Spleen (tissue), 11 donors: ENCODE measurements around the gene TSPO2. TPM values are rescaled to one million over a fixed set of nuclear protein-coding genes. Genes with fewer than 3 reads are reported as not detected.

Experiments
- DNase-seq: peaks from one replicate; pipeline ENCODE4 v3.0.0-alpha.2; 2020
- H3K27ac ChIP-seq, 8 donors: fragments of 200-600 bp; sonication (generic) in 7 of 8; 1 replicate in 4 of 8; 2 replicates in 4 of 8; pipeline versions ENCODE4 v1.5.0 to v1.8.0; 2016 to 2021; ENCODE audit warnings: inconsistent platforms in 4 of 8, mild to moderate bottlenecking in 4 of 8, moderate library complexity in 1 of 8
- H3K27me3 ChIP-seq, 7 donors: fragments of 200-600 bp; sonication (generic) in 6 of 7; replicated peaks in 1 of 7; 1 replicate in 4 of 7; 2 replicates in 3 of 7; pipeline versions ENCODE4 v1.5.0 to v1.8.0; 2016 to 2021; ENCODE audit warnings: inconsistent platforms in 3 of 7, mild to moderate bottlenecking in 1 of 7
- H3K36me3 ChIP-seq, 6 donors: fragments of 200-600 bp; sonication (generic) in 5 of 6; 1 replicate in 4 of 6; 2 replicates in 2 of 6; pipeline versions ENCODE4 v1.5.0 to v1.8.0; 2016 to 2021; ENCODE audit warnings: inconsistent platforms in 2 of 6
- H3K4me1 ChIP-seq, 6 donors: fragments of 200-600 bp; sonication (generic) in 5 of 6; 1 replicate in 3 of 6; 2 replicates in 3 of 6; pipeline versions ENCODE4 v1.5.0 to v1.8.0; 2016 to 2021; ENCODE audit warnings: inconsistent platforms in 3 of 6
- H3K4me3 ChIP-seq, 8 donors: fragments of 200-600 bp; sonication (generic) in 7 of 8; 1 replicate in 4 of 8; 2 replicates in 4 of 8; pipeline versions ENCODE4 v1.5.0 to v1.8.0; 2016 to 2021; ENCODE audit warnings: inconsistent platforms in 4 of 8, mild to moderate bottlenecking in 4 of 8, moderate library complexity in 2 of 8
- H3K9me3 ChIP-seq, 8 donors: fragments of 200-600 bp; sonication (generic) in 7 of 8; 1 replicate in 4 of 8; 2 replicates in 4 of 8; pipeline versions ENCODE4 v1.5.0 to v1.8.0; 2016 to 2021; ENCODE audit warnings: inconsistent platforms in 4 of 8
- CTCF ChIP-seq, 11 experiments: fragments of 200-600 bp in 7 of 11; fragments of 450-650 bp in 4 of 11; sonication (generic) in 4 of 11; IDR thresholded peaks in 8 of 11; conservative IDR thresholded peaks in 3 of 11; 1 replicate in 7 of 11; 2 replicates in 4 of 11; pipeline versions ENCODE4 v1.4.0 to v1.8.0; 2016 to 2021; ENCODE audit warnings: antibody characterized with exemption in 11 of 11, inconsistent platforms in 4 of 11, mild to moderate bottlenecking in 1 of 11
- POLR2A ChIP-seq, 3 donors: fragments of 450-650 bp; IDR thresholded peaks; one replicate each; pipeline ENCODE4 v1.5.1; 2017; ENCODE audit warnings: antibody characterized with exemption in 3 of 3, mild to moderate bottlenecking in 1 of 3
- POLR2AphosphoS5 ChIP-seq, 3 donors: sonication (generic); formaldehyde crosslinking; IDR thresholded peaks; one replicate each; pipeline ENCODE4 v1.5.1; 2017; ENCODE audit warnings: antibody characterized with exemption in 3 of 3
- WGBS, 5 donors: extraction: QIAGEN DNeasy Blood & Tissue Kit in 3 of 5; methylation state at CpG; one replicate each; pipeline versions ENCODE4 v1.1.5 to v1.1.7; 2013 to 2018; 5-methylcytosine and 5-hydroxymethylcytosine counted together
- intact Hi-C: fragments of 100-400 bp; cut with DNase I; formaldehyde crosslinking; loops from one replicate; pipeline ENCODE4 v1.15.0; 2023; ENCODE audit warnings: low total_unique reads
- polyA plus RNA-seq, 3 donors: library from polyadenylated mRNA; stranded (reverse); fragments of 200-250 nt; gene quantifications; one replicate each; pipeline ENCODE4 v1.2.1, GENCODE V29; 2013
- total RNA-seq, 7 donors: library from RNA; depleted of rRNA in 3 of 7; stranded (reverse); fragments of >200 nt in 3 of 7; fragmentation: NEBNext Ultra II Directional in 4 of 7; extraction: Animal tissue kit (Norgen Biotek cat#: 25700) in 4 of 7; gene quantifications; one replicate each; pipeline versions ENCODE4 v1.1.0 to v1.2.1, GENCODE V29; 2016 to 2021
- donor health status: healthy with polysubstance abuse.
- donor health status: DM: no; HTN: no; CAD: no; lungs with moderate emphysema.
- donor health status: DM: no; HTN: no; CAD: no.
- donor health status: Bipolar disorder and iron deficiency.
- donor health status: healthy.
- donor health status: DM: no; HTN: no; CAD: no.
- donor health status: DM: yes; HTN: yes; CAD: no.

The TSPO2 gene
- total and polyA plus RNA-seq, 10 donors, result 0.54 to 6.3 TPM; not detected in 8

- WGBS, 5 donors, result 83 to 93% (median 85%) methylated on average over 3 of the region's 3 CpGs
- DNase-seq, result no peak
- intact Hi-C loops, result loop anchor here (10.0 kb wide), 1 partner anchor 1671 kb away; no protein-coding TSS in a partner anchor
Measured at GRCh38 chr6:41025966-41026530, 16.2 kb upstream of the TSPO2 start.

GRCh38 chr6:41027241-41027640 lies 15.0 kb upstream of the TSPO2 start:
- H3K4me1 ChIP-seq, result peaks cover 7 to 26% (median 20%) of the 10 kb centered on the region in 6 donors
- H3K9me3 ChIP-seq, result no peaks in the 10 kb centered on the region
- peak overlapping the region in 7 of 8 donors; percentile 67 to 84 (median 77) for H3K27ac ChIP-seq
- no peaks in the 10 kb centered on the region for H3K27me3 ChIP-seq
- TF ChIP-seq POLR2A (IDR thresholded peaks at IDR 0.05), result no peak
- TF ChIP-seq POLR2AphosphoS5 (IDR thresholded peaks at IDR 0.05), result no peak
- no peak for TF ChIP-seq CTCF (IDR thresholded peaks at IDR 0.05 in 8 of 11, conservative IDR thresholded peaks at IDR 0.05 in 3 of 11)
- WGBS, 5 donors, result 22 to 32% (median 30%) methylated on average over 4 of the region's 4 CpGs
- intact Hi-C loops, result loop anchor here (10.0 kb wide), 1 partner anchor 1672 kb away; no protein-coding TSS in a partner anchor
- DNase-seq, result no peak
- peak overlapping the region; percentile 45 to 75 (median 54) for H3K4me3 ChIP-seq
- H3K36me3 ChIP-seq, result no peaks in the 10 kb centered on the region

More at GRCh38 chr6:41025966-41026530, 16.2 kb upstream of the TSPO2 start:
- Histone ChIP-seq H3K4me1 (peaks cover 7 to 26% (median 20%) of the 10 kb centered on the region in 6 donors), H3K9me3 (no peaks in the 10 kb centered on the region), H3K4me3 (no peak overlapping the region), H3K36me3 (no peaks in the 10 kb centered on the region), H3K27me3 (no peaks in the 10 kb centered on the region), H3K27ac (no peak overlapping the region)
- no peak for TF ChIP-seq POLR2A (IDR thresholded peaks at IDR 0.05)
- TF ChIP-seq CTCF (IDR thresholded peaks at IDR 0.05 in 8 of 11, conservative IDR thresholded peaks at IDR 0.05 in 3 of 11), result no peak
- TF ChIP-seq POLR2AphosphoS5 (IDR thresholded peaks at IDR 0.05), result no peak

- Histone ChIP-seq H3K27me3 (no peaks in the 10 kb centered on the region), H3K36me3 (no peaks in the 10 kb centered on the region), H3K4me3 (peak overlapping the region; percentile 45 to 75 (median 54)), H3K27ac (peak overlapping the region; percentile 67 to 84 (median 77)), H3K9me3 (no peaks in the 10 kb centered on the region), H3K4me1 (peaks cover 7 to 26% (median 20%) of the 10 kb centered on the region in 6 donors)
- DNase-seq, result peak; percentile 96
- TF ChIP-seq POLR2AphosphoS5 (IDR thresholded peaks at IDR 0.05) (peak; percentile 51 to 87 (median 83)), CTCF (IDR thresholded peaks at IDR 0.05 in 8 of 11, conservative IDR thresholded peaks at IDR 0.05 in 3 of 11) (peak; percentile 96 to 100 (median 99)), POLR2A (IDR thresholded peaks at IDR 0.05) (no peak)
- intact Hi-C loops, result loop anchor here (10.0 kb wide), 1 partner anchor 1673 kb away; no protein-coding TSS in a partner anchor
- 1% methylated on average over 11 to 45 of the region's 45 CpGs for WGBS, 5 donors
Measured at GRCh38 chr6:41027799-41028560, 14.3 kb upstream of the TSPO2 start.
